Neutrophil (primary cell): ENCODE results near the gene NGLY1.

Experiments
- H3K27ac ChIP-seq: fragments of 200-600 bp; sonication (generic); 2 replicates; pipeline ENCODE4 v1.5.1; 2016; ENCODE audit warnings: mild to moderate bottlenecking, moderate library complexity
- H3K27me3 ChIP-seq: fragments of 200-600 bp; sonication (generic); 2 replicates; pipeline ENCODE4 v1.6.0; 2016; ENCODE audit warnings: mild to moderate bottlenecking
- H3K36me3 ChIP-seq: fragments of 200-600 bp; sonication (generic); 2 replicates; pipeline ENCODE4 v1.5.1; 2017
- H3K4me1 ChIP-seq, 2 experiments: fragments of 200-600 bp in 1 of 2; sonication (generic) in 1 of 2; 1 replicate in 1 of 2; 2 replicates in 1 of 2; pipeline versions ENCODE4 v1.5.1 to v1.6.1; 2013 to 2016; ENCODE audit warnings: low read depth in 1 of 2, low read length in 1 of 2, mild to moderate bottlenecking in 1 of 2, moderate library complexity in 1 of 2; ENCODE audit not compliant: control insufficient read depth in 1 of 2, insufficient read depth in 1 of 2
- H3K4me3 ChIP-seq, 2 experiments: fragments of 200-600 bp in 1 of 2; sonication (generic) in 1 of 2; 1 replicate in 1 of 2; 2 replicates in 1 of 2; pipeline ENCODE4 v1.5.1; 2013 to 2016; ENCODE audit warnings: low read depth in 1 of 2, low read length in 1 of 2, mild to moderate bottlenecking in 1 of 2, moderate library complexity in 1 of 2
- H3K9me3 ChIP-seq: fragments of 200-600 bp; sonication (generic); 2 replicates; pipeline ENCODE4 v1.5.1; 2016
- CTCF ChIP-seq: fragments of 200-600 bp; sonication (generic); IDR thresholded peaks from 2 replicates; pipeline ENCODE4 v1.5.1; 2016; ENCODE audit warnings: antibody characterized with exemption

NGLY1 gene

GRCh38 chr3:25678581-25678980 is 104.7 kb downstream of the NGLY1 start:
- H3K9me3 ChIP-seq = no peaks in the 10 kb centered on the region
- no peaks in the 10 kb centered on the region for H3K4me1 ChIP-seq
- no peak for TF ChIP-seq CTCF
- no peaks in the 10 kb centered on the region for H3K36me3 ChIP-seq
- H3K27ac ChIP-seq = no peak overlapping the region
- H3K4me3 ChIP-seq = no peak overlapping the region
- no peaks in the 10 kb centered on the region for H3K27me3 ChIP-seq

GRCh38 chr3:25677121-25677520 is 106.1 kb downstream of the NGLY1 start:
- H3K27me3 ChIP-seq = no peaks in the 10 kb centered on the region
- no peak overlapping the region for H3K27ac ChIP-seq
- no peak overlapping the region for H3K4me3 ChIP-seq
- no peaks in the 10 kb centered on the region for H3K9me3 ChIP-seq
- H3K4me1 ChIP-seq = no peaks in the 10 kb centered on the region
- no peak for TF ChIP-seq CTCF
- H3K36me3 ChIP-seq = no peaks in the 10 kb centered on the region

GRCh38 chr3:25674670-25675069 is 108.6 kb downstream of the NGLY1 start:
- Histone ChIP-seq H3K9me3 (no peaks in the 10 kb centered on the region), H3K4me1 (no peaks in the 10 kb centered on the region), H3K36me3 (no peaks in the 10 kb centered on the region), H3K4me3 (no peak overlapping the region), H3K27me3 (no peaks in the 10 kb centered on the region), H3K27ac (no peak overlapping the region)
- no peak for TF ChIP-seq CTCF

- no peak overlapping the region for H3K27ac ChIP-seq
- H3K4me3 ChIP-seq = no peak overlapping the region
- H3K27me3 ChIP-seq = no peaks in the 10 kb centered on the region
- no peak for TF ChIP-seq CTCF
- no peaks in the 10 kb centered on the region for H3K36me3 ChIP-seq
- H3K9me3 ChIP-seq = no peaks in the 10 kb centered on the region
- H3K4me1 ChIP-seq = no peaks in the 10 kb centered on the region
These were observed 109.4 kb downstream of the NGLY1 start for GRCh38 chr3:25673738-25674298.
